Uterus (tissue), 4 donors: ENCODE data around the gene FOXK1. TPM values are rescaled to one million over a fixed set of nuclear protein-coding genes. Genes with fewer than 3 reads are reported as not detected.

Experiments used
- DNase-seq, 2 donors: peaks; one replicate each; pipeline ENCODE4 v3.0.0-alpha.2; 2019 to 2020
- H3K27ac ChIP-seq, 2 donors: fragments of 200-600 bp; sonication (generic); 1 replicate in 1 of 2; 2 replicates in 1 of 2; pipeline ENCODE4 v1.5.1; 2016 to 2018
- H3K27me3 ChIP-seq, 2 donors: fragments of 200-600 bp; sonication (generic); one replicate each; pipeline ENCODE4 v1.5.1; 2018 to 2019; ENCODE audit warnings: control low read depth in 1 of 2
- H3K36me3 ChIP-seq, 2 donors: fragments of 200-600 bp; sonication (generic); one replicate each; pipeline ENCODE4 v1.5.1; 2019; ENCODE audit warnings: control low read depth in 1 of 2
- H3K4me1 ChIP-seq, 2 donors: fragments of 200-600 bp; sonication (generic); one replicate each; pipeline ENCODE4 v1.5.1; 2018 to 2019; ENCODE audit warnings: control low read depth in 1 of 2
- H3K4me3 ChIP-seq, 2 donors: fragments of 200-600 bp; sonication (generic); 1 replicate in 1 of 2; 2 replicates in 1 of 2; pipeline ENCODE4 v1.5.1; 2018 to 2019; ENCODE audit warnings: mild to moderate bottlenecking in 1 of 2
- H3K9me3 ChIP-seq, 2 donors: fragments of 200-600 bp; sonication (generic); one replicate each; pipeline ENCODE4 v1.5.1; 2019; ENCODE audit warnings: control low read depth in 1 of 2
- POLR2A ChIP-seq, 2 donors: fragments of 450-650 bp; IDR thresholded peaks; one replicate each; pipeline ENCODE4 v1.6.1; 2016; ENCODE audit warnings: antibody characterized with exemption in 2 of 2, mild to moderate bottlenecking in 1 of 2, moderate library complexity in 1 of 2
- intact Hi-C: fragments of 100-400 bp; cut with DNase I; formaldehyde crosslinking; loops from one replicate; pipeline ENCODE4 v1.15.1; 2023; ENCODE audit warnings: low total_unique reads
- total RNA-seq, 4 donors: library from RNA; depleted of rRNA in 3 of 4; stranded (reverse); fragments of >200 nt in 3 of 4; gene quantifications; one replicate each; pipeline versions ENCODE4 v1.1.0 to v1.2.4, GENCODE V29; 2014 to 2023
- TF ChIP-seq, protein P1 (sequence below), 4 experiments: fragments of 200-600 bp in 2 of 4; fragments of 450-650 bp in 2 of 4; sonication (generic) in 2 of 4; IDR thresholded peaks; one replicate each; pipeline ENCODE4 v1.5.1; 2016 to 2019; ENCODE audit warnings: antibody characterized with exemption in 4 of 4, mild to moderate bottlenecking in 2 of 4, moderate library complexity in 1 of 4
- donor health status: DM: yes; HTN: yes; CAD: no.

Gene FOXK1
- total RNA-seq, 4 donors from 2014 or later, result 9.0 to 64.1 (median 21.5) TPM

DNA sequence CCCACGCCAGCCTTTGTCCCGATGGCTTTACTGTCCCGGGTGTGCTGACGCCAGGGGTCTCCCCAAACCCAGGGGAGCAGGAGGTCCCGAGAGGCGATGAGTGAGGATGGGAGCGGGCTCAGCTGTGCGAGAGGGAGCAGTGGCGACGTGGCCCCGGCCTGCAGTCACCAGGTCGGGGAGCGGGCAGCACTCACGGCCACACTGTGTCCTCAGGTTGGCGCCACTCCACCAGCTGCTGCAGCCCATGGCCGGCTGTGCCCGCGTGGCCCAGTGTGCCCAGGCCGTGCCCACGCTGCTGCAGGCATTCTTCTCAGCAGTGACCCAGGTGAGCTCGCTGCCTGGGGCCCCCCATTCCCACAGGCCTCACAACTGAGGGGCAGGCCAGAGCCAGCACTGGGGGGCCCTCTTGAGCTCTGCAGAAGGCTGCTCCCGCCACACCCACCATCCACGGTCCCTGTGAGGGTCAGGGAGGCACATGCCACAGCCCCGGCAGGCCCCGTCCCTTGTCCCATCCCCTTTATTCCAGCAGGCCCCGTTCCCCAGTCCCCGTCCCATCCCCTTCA lies 106.6 kb downstream of the FOXK1 start:
- Histone ChIP-seq H3K36me3 (no peaks in the 10 kb centered on the region), H3K9me3 (no peaks in the 10 kb centered on the region), H3K27me3 (no peaks in the 10 kb centered on the region), H3K4me3 (no peak overlapping the region), H3K4me1 (no peaks in the 10 kb centered on the region), H3K27ac (no peak overlapping the region)
- no peak for DNase-seq
- intact Hi-C loops, result no loop called here
- TF ChIP-seq POLR2A (IDR thresholded peaks at IDR 0.05), result no peak
- TF ChIP-seq, protein P1, sequence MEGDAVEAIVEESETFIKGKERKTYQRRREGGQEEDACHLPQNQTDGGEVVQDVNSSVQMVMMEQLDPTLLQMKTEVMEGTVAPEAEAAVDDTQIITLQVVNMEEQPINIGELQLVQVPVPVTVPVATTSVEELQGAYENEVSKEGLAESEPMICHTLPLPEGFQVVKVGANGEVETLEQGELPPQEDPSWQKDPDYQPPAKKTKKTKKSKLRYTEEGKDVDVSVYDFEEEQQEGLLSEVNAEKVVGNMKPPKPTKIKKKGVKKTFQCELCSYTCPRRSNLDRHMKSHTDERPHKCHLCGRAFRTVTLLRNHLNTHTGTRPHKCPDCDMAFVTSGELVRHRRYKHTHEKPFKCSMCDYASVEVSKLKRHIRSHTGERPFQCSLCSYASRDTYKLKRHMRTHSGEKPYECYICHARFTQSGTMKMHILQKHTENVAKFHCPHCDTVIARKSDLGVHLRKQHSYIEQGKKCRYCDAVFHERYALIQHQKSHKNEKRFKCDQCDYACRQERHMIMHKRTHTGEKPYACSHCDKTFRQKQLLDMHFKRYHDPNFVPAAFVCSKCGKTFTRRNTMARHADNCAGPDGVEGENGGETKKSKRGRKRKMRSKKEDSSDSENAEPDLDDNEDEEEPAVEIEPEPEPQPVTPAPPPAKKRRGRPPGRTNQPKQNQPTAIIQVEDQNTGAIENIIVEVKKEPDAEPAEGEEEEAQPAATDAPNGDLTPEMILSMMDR (IDR thresholded peaks at IDR 0.05), result no peak

DNA sequence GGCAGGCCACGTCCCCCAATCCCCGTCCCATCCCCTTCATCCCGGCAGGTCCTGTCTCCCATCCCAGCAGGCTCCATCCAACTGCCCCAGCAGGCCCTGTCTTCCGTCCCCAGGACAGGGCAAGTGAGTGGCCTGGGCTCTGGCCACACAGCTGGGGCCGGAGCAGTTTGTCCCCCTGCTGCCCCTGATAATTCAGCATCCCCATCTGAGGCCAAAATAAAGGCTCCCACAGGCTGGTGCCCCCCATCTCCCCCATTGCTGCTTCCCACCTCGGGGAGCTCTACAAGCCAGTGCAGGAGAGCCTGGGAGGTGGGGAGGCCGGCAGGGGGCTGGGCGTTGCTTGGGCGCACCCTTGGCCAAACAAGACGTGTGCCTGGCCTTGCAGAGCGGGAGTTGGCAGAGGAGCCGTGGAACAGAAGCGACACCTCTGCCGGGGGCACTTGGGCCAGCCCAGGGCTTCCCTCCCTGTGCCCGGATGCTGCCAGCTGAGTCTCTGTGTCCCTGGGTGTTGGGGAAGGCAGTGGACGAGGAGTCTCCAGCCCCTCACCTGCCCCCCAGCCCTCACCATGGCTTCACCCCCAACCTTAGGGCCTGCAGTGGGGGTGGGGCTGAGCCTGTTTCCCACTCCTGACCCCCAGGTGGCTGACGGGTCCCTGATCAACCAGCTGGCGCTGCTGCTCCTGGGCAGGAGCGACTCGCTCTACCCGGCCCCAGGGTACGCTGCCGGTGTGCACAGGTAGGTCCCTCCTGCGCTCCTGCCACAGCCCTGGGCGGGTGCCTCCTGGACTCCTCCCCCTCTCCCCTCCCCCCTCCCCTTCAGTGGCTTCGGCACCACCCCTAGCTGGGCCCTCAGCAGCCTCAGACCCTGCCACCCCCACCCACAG lies 107.3 kb downstream of the FOXK1 start:
- no peak overlapping the region for H3K27ac ChIP-seq
- intact Hi-C loops, result loop anchor here (10.0 kb wide), 1 partner anchor 95 kb away; the partner anchor contains the start of gene RADIL
- H3K4me3 ChIP-seq, result no peak overlapping the region
- TF ChIP-seq, protein P1 (IDR thresholded peaks at IDR 0.05), result no peak
- TF ChIP-seq POLR2A (IDR thresholded peaks at IDR 0.05), result no peak
- H3K36me3 ChIP-seq, result no peaks in the 10 kb centered on the region
- H3K4me1 ChIP-seq, result no peaks in the 10 kb centered on the region
- no peaks in the 10 kb centered on the region for H3K27me3 ChIP-seq
- H3K9me3 ChIP-seq, result no peaks in the 10 kb centered on the region
- no peak for DNase-seq

DNA sequence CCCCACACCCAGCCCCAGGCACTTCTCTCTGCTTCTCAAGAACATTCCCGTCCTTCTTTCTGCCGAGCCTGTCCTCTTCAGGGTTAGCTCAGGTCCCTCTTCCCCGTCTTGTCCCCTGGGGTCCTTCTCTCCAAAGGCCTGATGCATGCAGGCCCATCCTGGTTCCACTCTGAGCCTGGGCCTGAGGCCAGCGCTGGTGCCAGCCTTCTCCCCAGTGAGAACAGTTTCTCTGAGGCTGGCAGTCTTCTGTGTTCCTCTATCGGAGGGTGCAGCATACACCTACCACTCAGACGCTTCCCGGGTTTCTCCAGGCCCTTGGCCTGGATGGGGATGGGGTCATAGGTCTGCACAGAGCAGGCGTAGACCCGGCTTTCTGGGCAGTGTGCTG lies 108.0 kb downstream of the FOXK1 start:
- TF ChIP-seq, protein P1 (IDR thresholded peaks at IDR 0.05), result no peak
- TF ChIP-seq POLR2A (IDR thresholded peaks at IDR 0.05), result no peak
- H3K4me3 ChIP-seq, result no peak overlapping the region
- intact Hi-C loops, result loop anchor here (10.0 kb wide), 1 partner anchor 95 kb away; the partner anchor contains the start of gene RADIL
- no peaks in the 10 kb centered on the region for H3K27me3 ChIP-seq
- H3K4me1 ChIP-seq, result no peaks in the 10 kb centered on the region
- no peaks in the 10 kb centered on the region for H3K9me3 ChIP-seq
- no peak for DNase-seq
- no peaks in the 10 kb centered on the region for H3K36me3 ChIP-seq
- no peak overlapping the region for H3K27ac ChIP-seq

DNA sequence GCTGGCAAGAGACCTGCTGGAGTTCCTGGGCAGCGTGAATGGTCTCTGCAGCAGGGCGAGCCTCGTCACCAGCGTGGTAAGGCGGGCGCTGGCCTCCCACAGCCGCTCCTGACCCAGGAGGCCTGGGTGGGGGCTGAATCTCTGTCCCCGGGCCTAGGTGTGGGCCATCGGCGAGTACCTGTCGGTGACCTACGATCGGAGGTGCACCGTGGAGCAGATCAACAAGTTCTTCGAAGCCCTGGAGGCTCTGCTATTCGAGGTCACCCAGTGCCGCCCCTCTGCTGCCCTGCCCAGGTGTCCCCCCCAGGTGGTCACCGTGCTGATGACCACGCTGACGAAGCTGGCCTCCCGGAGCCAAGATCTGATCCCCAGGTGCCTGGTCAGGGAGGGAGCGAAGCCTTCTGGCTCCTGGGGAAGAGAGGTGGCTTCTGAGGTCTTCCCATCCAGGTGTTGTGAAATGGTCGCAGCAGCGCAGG lies 108.5 kb downstream of the FOXK1 start:
- Histone ChIP-seq H3K9me3 (no peaks in the 10 kb centered on the region), H3K4me1 (no peaks in the 10 kb centered on the region), H3K27ac (no peak overlapping the region), H3K27me3 (no peaks in the 10 kb centered on the region), H3K4me3 (no peak overlapping the region), H3K36me3 (no peaks in the 10 kb centered on the region)
- no peak for TF ChIP-seq POLR2A (IDR thresholded peaks at IDR 0.05)
- TF ChIP-seq, protein P1 (IDR thresholded peaks at IDR 0.05), result no peak
- intact Hi-C loops, result loop anchor here (10.0 kb wide), 1 partner anchor 94 kb away; the partner anchor contains the start of gene RADIL
- no peak for DNase-seq
